ENCODE data around the gene TMPRSS11B. TPM values are rescaled to one million over a fixed set of nuclear protein-coding genes. Genes with fewer than 3 reads are reported as not detected.

Gene TMPRSS11B
- total RNA-seq, result not detected in 2 replicates

DNA sequence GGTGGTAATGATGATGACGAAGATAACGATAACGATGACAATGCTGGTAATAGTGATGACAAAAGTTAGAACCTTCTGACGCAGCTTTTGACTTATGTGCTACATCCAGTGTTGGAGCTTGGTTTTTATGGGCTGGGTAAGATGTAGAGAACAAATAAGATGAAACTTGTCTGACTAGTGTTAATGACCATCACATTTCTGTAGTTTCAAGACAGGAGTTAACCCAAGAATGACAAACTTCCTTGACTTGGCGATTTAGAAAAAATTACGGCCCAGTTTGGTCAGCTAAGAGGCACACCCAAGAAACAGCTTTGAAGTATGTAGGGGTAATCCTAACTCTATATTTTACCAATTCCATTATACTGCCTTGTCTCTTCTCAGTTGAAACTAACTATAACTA, at the start of gene TMPRSS11B:
TMPRSS11B (minus strand) TSS at position 101 of the 400 bp plus-strand sequence. CDS start 136 bp downstream, outside the sequence.
- Histone ChIP-seq H3K4me3 (ENCODE audit: insufficient read depth, low read length) (no peak within 1 kb of the TSS), H3K79me2 (ENCODE audit: insufficient read depth, low read length) (no peaks in the 10 kb centered on the region), H3K4me1 (ENCODE audit: insufficient read depth, low read length) (no peaks in the 10 kb centered on the region), H3K27ac (ENCODE audit: low read depth, low read length) (no peak within 1 kb of the TSS), H3K9me3 (ENCODE audit: low read depth, low read length) (no peaks in the 10 kb centered on the region), H3K27me3 (ENCODE audit: insufficient read depth, low read length) (no peaks in the 10 kb centered on the region), H4K20me1 (ENCODE audit: insufficient read depth, low read length) (no peaks in the 10 kb centered on the region), H3K4me2 (ENCODE audit: insufficient read depth, low read length) (no peak within 1 kb of the TSS), H3K36me3 (ENCODE audit: insufficient read depth, low read length) (no peaks in the 10 kb centered on the region), H2AFZ (ENCODE audit: low read length) (no peak within 1 kb of the TSS)
- DNase-seq (ENCODE audit: insufficient read length, low spot score, missing footprints), result no peak
- no peak for TF ChIP-seq CTCF (IDR thresholded peaks at IDR 0.05; ENCODE audit: extremely low read depth, low read depth, low read length)

GRCh38 chr4:68291256-68291655, 45.8 kb upstream of the TMPRSS11B start:
- peaks cover 6% of the 10 kb centered on the region for H3K27me3 ChIP-seq (ENCODE audit: insufficient read depth, low read length)
- no peaks in the 10 kb centered on the region for H4K20me1 ChIP-seq (ENCODE audit: insufficient read depth, low read length)
- no peak overlapping the region for H3K4me3 ChIP-seq (ENCODE audit: insufficient read depth, low read length)
- no peak for DNase-seq (ENCODE audit: insufficient read length, low spot score, missing footprints)
- H3K79me2 ChIP-seq (ENCODE audit: insufficient read depth, low read length), result no peaks in the 10 kb centered on the region
- no peak for TF ChIP-seq CTCF (IDR thresholded peaks at IDR 0.05; ENCODE audit: extremely low read depth, low read depth, low read length)
- no peaks in the 10 kb centered on the region for H3K4me1 ChIP-seq (ENCODE audit: insufficient read depth, low read length)
- no peaks in the 10 kb centered on the region for H3K9me3 ChIP-seq (ENCODE audit: low read depth, low read length)
- no peak overlapping the region for H2AFZ ChIP-seq (ENCODE audit: low read length)
- no peaks in the 10 kb centered on the region for H3K36me3 ChIP-seq (ENCODE audit: insufficient read depth, low read length)
- H3K4me2 ChIP-seq (ENCODE audit: insufficient read depth, low read length), result no peak overlapping the region
- no peak overlapping the region for H3K27ac ChIP-seq (ENCODE audit: low read depth, low read length)

DNA sequence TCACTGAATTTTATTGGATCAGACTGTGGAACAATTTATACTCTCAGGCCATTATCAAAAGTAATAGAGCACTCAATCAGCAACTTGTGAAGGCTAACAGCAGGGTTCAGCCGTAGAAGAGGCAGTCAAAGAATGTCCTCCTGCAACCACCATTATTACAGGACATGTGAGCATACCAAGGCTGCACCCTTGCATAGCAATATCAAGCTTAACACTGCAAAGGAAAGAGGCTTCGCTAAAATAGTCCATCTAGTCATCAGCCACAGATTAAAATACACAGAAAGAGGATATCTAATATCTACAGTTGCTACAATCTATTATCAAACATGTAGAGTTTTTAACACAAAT, 42.9 kb upstream of the TMPRSS11B start:
- TF ChIP-seq CTCF (IDR thresholded peaks at IDR 0.05; ENCODE audit: extremely low read depth, low read depth, low read length), result no peak
- no peak for DNase-seq (ENCODE audit: insufficient read length, low spot score, missing footprints)
- H4K20me1 ChIP-seq (ENCODE audit: insufficient read depth, low read length), result no peaks in the 10 kb centered on the region
- H3K79me2 ChIP-seq (ENCODE audit: insufficient read depth, low read length), result no peaks in the 10 kb centered on the region
- no peaks in the 10 kb centered on the region for H3K9me3 ChIP-seq (ENCODE audit: low read depth, low read length)
- H3K36me3 ChIP-seq (ENCODE audit: insufficient read depth, low read length), result no peaks in the 10 kb centered on the region
- peak overlapping the region; percentile 57 for H3K4me2 ChIP-seq (ENCODE audit: insufficient read depth, low read length)
- H3K4me1 ChIP-seq (ENCODE audit: insufficient read depth, low read length), result no peaks in the 10 kb centered on the region
- no peaks in the 10 kb centered on the region for H3K27me3 ChIP-seq (ENCODE audit: insufficient read depth, low read length)
- no peak overlapping the region for H3K27ac ChIP-seq (ENCODE audit: low read depth, low read length)
- peak overlapping the region; percentile 2 for H2AFZ ChIP-seq (ENCODE audit: low read length)
- no peak overlapping the region for H3K4me3 ChIP-seq (ENCODE audit: insufficient read depth, low read length)

DNA sequence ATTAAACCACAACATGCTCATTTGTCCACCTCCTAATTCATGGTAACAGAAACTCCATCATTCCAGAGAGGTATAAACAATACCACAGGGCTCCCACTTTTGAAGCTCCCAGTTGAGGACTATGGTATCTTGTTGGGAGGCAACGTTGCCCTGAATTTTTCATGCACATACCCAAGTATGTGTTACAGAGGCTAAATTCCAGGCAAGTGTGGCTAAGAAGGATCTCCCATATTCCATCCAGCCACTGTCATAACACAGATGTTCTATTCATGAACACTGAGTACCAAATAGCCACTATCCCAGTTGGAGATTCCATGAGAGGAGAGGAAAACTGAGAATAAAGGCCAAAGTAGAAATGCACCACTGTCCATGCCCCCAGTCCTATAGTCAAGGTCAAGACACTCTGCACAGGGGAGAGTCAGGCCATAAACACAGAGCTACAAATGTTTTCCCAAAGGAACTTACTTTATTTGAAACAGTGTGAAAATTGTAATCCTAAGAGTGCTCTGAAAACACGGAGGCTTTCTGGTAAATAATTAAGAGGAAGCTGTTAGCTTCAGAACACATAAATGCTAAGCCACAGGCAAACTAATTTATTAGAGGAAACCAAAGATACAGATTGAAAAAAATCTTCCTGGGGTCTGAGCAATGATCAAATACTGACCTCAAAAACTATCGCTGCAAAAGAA, 42.4 kb upstream of the TMPRSS11B start:
- H4K20me1 ChIP-seq (ENCODE audit: insufficient read depth, low read length), result no peaks in the 10 kb centered on the region
- no peak overlapping the region for H3K4me3 ChIP-seq (ENCODE audit: insufficient read depth, low read length)
- H3K27me3 ChIP-seq (ENCODE audit: insufficient read depth, low read length), result no peaks in the 10 kb centered on the region
- H3K4me1 ChIP-seq (ENCODE audit: insufficient read depth, low read length), result no peaks in the 10 kb centered on the region
- no peak overlapping the region for H3K4me2 ChIP-seq (ENCODE audit: insufficient read depth, low read length)
- H3K27ac ChIP-seq (ENCODE audit: low read depth, low read length), result no peak overlapping the region
- no peaks in the 10 kb centered on the region for H3K36me3 ChIP-seq (ENCODE audit: insufficient read depth, low read length)
- no peak for DNase-seq (ENCODE audit: insufficient read length, low spot score, missing footprints)
- no peaks in the 10 kb centered on the region for H3K79me2 ChIP-seq (ENCODE audit: insufficient read depth, low read length)
- no peaks in the 10 kb centered on the region for H3K9me3 ChIP-seq (ENCODE audit: low read depth, low read length)
- TF ChIP-seq CTCF (IDR thresholded peaks at IDR 0.05; ENCODE audit: extremely low read depth, low read depth, low read length), result no peak
- H2AFZ ChIP-seq (ENCODE audit: low read length), result peak overlapping the region; percentile 2
